Activated naive CD4-positive, alpha-beta T cell treated with anti-CD3 and anti-CD28 coated beads, Interleukin-2, amount 50 U/mL, for 16 hours (primary cell): ENCODE results near the gene CLGN.
"Not testable (repeated sequence)": the region's sequence is repeated elsewhere in the genome, so short reads cannot be mapped to it uniquely, and the experiment has no call there.

Source experiments
- DNase-seq: peaks from one replicate; pipeline ENCODE4 v3.0.0-alpha.2; 2020

The CLGN gene

DNA sequence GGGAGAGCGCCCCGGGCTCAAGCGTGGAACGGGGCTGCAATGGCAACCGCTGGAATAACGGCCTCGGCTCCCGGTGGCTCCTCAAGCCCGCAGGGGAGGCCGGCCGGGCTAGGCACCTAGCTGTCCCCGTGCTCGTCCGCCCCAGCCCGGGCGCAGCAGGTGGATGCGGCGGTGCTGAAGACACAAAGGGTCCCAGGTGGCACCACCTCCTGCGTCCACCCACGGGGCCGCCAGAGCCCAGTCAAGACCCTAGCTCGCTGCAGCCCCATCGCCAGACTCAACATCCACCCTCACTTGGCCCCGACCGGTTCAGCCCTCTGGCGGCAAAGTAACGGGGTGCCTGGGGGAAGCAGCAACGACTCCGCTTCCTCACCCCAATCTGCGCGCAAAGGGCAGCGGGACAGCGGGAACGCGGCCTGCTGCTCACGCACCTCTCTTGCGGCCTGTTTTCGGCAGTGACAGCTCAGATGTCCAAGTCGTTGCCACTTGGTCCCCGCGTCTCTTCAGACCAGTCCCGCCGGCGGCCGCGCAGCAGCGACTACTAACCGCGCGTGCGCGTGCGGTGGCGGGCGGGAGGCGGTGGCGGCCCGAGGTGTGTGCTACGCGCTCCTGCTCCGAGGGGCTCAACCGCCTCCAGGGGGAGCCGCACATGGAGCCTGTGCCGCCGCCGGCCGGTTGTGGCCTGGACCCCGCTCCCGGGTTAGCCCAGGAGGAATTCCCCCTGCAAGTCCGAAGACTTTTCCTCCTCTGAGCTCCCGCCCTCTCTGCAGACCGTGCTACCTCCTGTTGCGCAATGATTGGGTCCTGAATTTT, at the start of gene CLGN:
Gene CLGN (minus strand): TSS at position 543 of the 813 bp plus-strand sequence. CDS start 14,570 bp downstream, outside the sequence.
- DNase-seq = peak; percentile 60

DNA sequence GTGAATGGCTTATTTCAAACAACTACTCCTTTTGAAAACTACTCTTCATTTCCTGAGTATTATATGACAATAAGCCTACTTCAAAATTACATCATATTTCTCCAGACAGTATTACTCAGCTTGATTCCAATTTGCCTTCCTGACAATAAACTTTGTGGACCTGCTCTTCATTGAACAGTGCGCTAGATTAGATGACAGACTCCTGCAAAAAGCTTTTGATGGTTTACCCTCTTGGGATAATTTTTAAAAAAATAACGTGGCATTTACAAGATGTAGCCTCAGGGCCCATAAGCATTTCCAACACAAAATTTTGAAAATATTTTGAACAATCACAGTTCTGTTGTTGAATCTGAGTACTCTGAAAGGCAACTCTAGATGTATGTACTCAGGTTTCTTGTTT, 44.7 kb upstream of the CLGN start:
- DNase-seq = no peak

GRCh38 chr4:140469791-140470733, 42.6 kb upstream of the CLGN start:
- no peak for DNase-seq

DNA sequence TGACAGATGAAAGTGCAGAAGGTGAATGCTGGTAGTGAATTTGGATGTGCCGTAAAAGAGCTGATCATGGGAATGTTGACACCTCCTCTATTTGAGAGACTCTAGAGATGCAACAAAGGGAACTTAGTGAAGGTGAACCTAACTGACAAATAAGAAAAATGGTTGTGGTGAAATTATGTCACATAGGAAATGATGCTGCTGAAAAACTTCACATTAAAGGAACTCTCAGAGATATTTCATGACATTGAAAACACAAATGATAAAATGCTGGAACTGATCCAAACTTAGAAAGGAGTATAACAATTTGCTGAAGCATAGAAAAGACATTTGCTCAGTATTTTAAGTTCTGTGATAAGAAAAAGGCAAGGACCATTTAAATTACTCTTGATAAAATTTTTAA, 38.7 kb upstream of the CLGN start:
- no peak for DNase-seq

- no peak for DNase-seq
Observed at GRCh38 chr4:140463614-140464013, 36.2 kb upstream of the CLGN start.

- no peak for DNase-seq
Observed at GRCh38 chr4:140463182-140463581, 35.7 kb upstream of the CLGN start.

- no peak for DNase-seq
Observed at GRCh38 chr4:140450352-140450751, 22.9 kb upstream of the CLGN start.

- no peak for DNase-seq
Observed at GRCh38 chr4:140448830-140449229, 21.4 kb upstream of the CLGN start.

GRCh38 chr4:140448162-140448561, 20.7 kb upstream of the CLGN start:
- DNase-seq = no peak

DNA sequence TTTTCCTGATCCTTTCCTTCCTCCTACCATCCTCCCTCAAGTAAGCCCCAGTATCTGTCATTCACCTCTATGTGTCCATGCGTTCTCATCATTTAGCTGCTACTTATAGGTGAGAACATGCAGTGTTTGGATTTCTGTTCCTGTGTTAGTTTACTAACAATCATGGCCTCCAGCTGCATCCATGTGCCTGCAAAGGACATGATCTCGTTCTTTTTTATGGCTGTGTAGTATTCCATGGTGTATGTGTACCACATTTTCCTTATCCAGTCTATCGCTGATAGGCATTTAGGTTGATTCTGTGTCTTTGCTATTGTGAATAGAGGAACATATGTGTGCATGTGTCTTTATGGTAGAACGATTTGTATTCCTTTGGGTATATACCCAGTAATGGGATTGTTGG, 16.9 kb upstream of the CLGN start:
- not testable (repeated sequence) for DNase-seq

DNA sequence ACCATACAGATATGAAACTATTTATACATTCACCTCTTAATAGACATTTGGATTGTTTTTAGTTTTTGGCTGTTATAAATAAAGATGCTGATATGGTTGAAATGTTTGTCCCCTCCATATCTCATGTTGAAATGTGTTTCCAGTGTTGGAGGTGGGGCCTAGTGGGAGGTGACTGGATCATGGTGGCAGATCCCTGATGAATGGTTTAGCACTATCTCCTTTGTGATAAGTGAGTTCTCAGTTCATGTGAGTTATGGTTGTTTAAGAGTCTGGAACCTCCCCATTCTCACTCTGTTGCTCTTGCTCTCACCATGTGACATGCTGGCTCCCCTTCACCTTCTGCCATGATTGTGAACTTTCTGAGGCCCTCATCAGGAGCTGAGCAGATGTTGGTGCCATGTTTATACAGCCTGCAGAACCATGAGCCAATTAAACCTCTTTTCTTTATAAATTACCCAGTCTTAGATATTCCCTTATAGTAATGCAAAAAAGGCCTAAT, 12.2 kb upstream of the CLGN start:
- no peak for DNase-seq

- no peak for DNase-seq
Observed at GRCh38 chr4:140427919-140428471, 547 bp upstream of the CLGN start.

DNA sequence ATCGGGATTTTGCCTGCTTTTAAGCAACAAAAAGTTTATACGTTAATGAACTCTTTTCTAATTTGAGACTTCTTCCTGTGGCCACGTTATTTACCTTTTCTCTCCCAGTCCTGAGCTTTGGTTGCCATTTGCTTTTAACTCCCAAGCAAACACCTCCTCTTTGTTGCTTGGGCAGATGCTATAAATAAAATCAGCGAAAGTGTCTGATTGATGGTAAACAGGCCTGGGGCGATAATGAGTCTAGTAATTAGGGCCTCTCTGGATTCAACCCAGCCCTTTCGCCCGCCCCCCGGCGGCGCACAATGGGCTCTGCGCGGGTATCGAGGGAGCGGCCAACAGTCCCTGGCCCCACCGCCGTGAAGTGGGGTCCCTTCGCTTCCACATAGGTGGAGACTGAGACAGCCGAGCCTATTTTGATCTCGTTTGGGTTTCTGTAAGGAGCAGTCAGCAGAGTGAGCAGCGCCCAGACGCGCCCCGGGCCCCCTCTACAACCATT, 790 bp downstream of the CLGN start:
- DNase-seq = peak; percentile 7

GRCh38 chr4:140423106-140423505, 4.3 kb downstream of the CLGN start:
- DNase-seq = no peak

DNA sequence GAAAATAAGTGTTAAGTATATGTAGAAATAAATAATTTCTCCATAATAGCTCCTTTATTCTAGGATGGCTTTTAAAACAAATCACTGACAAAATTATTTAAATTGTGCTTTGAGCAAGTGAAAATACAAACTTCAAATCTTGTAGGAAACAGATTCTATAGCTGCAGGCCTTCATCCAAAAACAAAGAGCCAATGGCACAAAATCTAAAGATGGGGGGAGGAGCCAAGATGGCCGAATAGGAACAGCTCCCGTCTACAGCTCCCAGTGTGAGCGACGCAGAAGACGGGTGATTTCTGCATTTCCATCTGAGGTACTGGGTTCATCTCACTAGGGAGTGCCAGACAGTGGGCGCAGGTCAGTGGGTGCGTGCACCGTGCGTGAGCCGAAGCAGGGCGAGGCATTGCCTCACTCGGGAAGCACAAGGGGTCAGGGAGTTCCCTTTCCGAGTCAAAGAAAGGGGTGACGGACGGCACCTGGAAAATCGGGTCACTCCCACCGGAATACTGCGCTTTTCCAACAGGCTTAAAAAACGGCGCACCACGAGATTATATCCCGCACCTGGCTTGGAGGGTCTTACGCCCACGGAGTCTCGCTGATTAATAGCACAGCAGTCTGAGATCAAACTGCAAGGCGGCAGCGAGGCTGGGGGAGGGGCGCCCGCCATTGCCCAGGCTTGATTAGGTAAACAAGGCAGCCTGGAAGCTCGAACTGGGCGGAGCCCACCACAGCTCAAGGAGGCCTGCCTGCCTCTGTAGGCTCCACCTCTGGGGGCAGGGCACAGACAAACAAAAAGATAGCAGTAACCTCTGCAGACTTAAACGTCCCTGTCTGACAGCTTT, 14.1 kb downstream of the CLGN start:
- DNase-seq = not testable (repeated sequence)

- no peak for DNase-seq
Observed at GRCh38 chr4:140408974-140409373, 18.5 kb downstream of the CLGN start.

DNA sequence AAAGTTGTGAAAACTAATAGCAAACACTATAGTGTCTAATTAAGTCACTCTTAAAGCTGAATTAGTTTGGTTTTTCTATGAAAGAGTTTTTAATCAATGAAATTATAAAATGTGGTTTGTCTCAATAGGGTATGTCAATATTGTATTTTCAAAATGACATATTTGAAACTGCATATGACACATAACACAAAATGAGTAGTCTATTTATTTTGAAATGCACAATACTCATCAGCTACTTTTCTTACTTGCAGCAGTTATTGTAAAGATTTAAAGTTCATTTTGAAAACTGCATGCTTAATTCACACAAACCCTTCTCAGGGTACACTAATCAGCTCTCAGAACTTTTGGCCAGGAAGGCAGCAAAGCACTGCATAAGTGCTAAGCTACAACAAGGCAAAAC, 21.2 kb downstream of the CLGN start:
- no peak for DNase-seq

DNA sequence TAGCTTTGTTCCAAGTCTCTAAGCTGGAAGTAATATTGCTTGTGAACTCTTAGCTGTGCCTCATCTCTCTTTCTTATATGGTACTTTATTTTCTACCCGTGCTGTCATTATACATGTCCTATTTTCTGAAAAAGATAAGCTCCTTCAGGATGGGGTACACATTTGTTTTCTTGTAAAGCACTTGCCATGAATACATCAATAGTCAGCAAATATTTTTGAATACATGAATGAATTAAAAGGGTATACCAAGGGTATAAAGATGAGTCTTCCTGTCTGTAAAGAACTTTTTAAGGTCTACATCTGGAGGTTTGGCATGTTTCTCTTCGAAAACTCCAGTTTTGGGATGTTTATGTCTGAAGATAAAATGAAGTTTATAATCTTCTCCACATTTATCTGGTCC, 27.3 kb downstream of the CLGN start:
- no peak for DNase-seq

DNA sequence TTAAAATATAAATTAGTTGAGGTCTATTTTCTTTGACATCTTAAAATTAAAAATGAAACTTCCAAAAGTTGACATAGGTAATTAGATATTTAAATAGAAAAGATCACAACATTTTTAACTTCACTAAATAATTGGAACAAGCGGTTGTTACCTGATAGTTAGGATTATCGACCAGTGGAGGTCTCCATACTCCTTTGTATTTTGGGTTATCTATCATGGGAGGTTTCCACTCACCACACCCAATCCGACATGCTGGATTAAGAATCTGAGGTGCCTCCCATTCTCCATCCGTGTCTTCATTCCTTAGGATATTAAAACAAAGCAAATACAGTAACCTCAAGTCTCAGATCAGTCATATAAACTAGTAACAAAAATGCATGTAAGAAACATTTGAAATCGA, 31.8 kb downstream of the CLGN start:
- DNase-seq = no peak

DNA sequence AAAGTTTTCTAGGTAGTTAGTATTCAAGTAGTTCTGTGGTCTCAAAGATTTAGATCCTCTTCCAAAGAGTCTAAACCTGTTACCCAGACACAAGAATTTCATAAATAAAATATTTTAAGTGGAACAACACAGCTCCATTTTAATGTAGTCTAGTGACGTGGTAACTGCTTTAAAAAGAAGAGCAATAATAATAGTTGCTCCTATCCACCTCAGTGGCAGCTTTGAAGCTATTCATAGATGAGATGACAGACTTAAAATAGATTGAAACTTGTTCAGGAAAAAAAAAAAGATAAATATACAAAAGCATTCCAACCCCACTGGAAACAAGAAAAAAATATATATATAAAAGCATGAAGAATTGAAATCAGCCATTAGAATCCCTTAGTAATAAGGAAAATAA, 39.4 kb downstream of the CLGN start:
- DNase-seq = no peak

DNA sequence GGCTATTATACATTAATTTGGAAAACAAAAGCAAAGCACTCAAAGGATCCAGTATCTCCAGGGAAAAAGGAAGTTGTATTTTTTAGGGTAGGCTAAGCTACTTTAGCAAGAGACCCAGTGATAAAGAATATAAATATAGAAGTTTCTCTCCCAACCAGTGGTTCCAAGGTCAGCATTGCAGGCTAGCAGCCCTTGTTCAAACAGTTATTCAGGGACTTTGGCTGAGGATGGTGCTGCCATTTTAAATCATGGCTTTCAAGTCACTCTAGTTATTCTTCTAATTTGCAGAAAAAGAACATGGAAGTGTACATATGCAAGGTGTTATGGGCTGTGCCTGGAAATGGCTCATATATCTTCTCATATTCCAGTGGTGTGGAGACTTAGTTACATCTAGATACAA, 44.7 kb downstream of the CLGN start:
- DNase-seq = no peak

DNA sequence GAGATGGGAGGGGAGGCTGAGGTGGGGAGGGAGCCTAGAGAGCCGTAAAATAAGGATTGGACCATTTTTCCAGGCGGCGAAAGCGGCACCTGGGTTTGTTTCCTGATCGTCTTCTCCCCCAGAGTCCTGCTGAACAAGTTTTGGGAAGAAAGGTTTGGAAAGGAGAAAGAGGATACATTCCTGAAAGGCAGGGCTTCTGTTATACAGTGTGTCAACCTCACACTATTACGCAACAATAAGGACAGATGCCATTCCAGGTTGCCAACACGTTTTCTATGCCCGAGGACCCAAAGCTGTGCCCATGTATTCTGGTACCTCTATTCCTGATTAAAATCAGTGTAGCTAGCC, 53.3 kb downstream of the CLGN start:
- DNase-seq = no peak
